HCT116 (cell line): ENCODE results near the gene MINDY4. TPM values are rescaled to one million over a fixed set of nuclear protein-coding genes. Genes with fewer than 3 reads are reported as not detected.

Source experiments
- ATAC-seq: fragments of 200-7000 bp; cut with Tn5 transposase; 2 replicates; pipeline ENCODE4 v1.9.1; 2020; ENCODE audit warnings: mild to moderate bottlenecking, moderate library complexity
- BruUV-seq: library from RNA; stranded (reverse); fragments of 400-500 nt; replicated peaks from 2 replicates; lab custom pipeline; 2021; lab: Mats Ljungman, UMichigan
- CTCF ChIA-PET: fragments of 300-600 bp; sonication (Branson Sonifier 250); formaldehyde crosslinking; loops from one replicate; lab custom pipeline; 2021; ENCODE audit warnings: antibody characterized with exemption; lab: Charles Lee
- POLR2A ChIA-PET: fragments of 300-600, 350-600 bp; sonication (Branson Sonifier 250); formaldehyde crosslinking; loops from one replicate; lab custom pipeline; 2021; ENCODE audit warnings: antibody characterized with exemption; lab: Charles Lee
- RAD21 ChIA-PET, 2 experiments: fragments of 300-600 bp; sonication (Branson Sonifier 250); formaldehyde crosslinking; loops; one replicate each; lab custom pipeline; 2023; ENCODE audit warnings: low total read pairs in 2 of 2; ENCODE audit not compliant: uncharacterized antibody in 2 of 2, unreplicated experiment in 2 of 2, low non-redundant PET in 1 of 2; lab: Charles Lee
- DNase-seq: peaks from one replicate; pipeline ENCODE4 v3.0.0-alpha.2; 2010; ENCODE audit warnings: low read depth, low spot score
- H2AFZ ChIP-seq: fragments of 200-600 bp; shearing (Covaris generic), sonication (generic); 2 replicates; pipeline ENCODE4 v1.6.1; 2017; ENCODE audit warnings: low read depth, mixed run types, mixed read lengths, antibody characterized with exemption, low read length; ENCODE audit not compliant: poor library complexity, severe bottlenecking
- H3K27ac ChIP-seq: 2 replicates; pipeline ENCODE4 v1.5.1; 2012; ENCODE audit warnings: low read depth, low read length
- H3K27me3 ChIP-seq: fragments of 200-600 bp; sonication (generic); 2 replicates; pipeline ENCODE4 v1.6.1; 2016; ENCODE audit warnings: mixed run types, low read length, mixed read lengths; ENCODE audit not compliant: insufficient read depth
- H3K36me3 ChIP-seq, 2 experiments: fragments of 200-500 bp in 1 of 2; fragments of 200-600 bp in 1 of 2; sonication (Bioruptor generic) in 1 of 2; sonication (generic) in 1 of 2; 2 replicates each; pipeline versions ENCODE4 v1.5.1 to v1.6.1; 2014 to 2016; ENCODE audit warnings: low read length in 2 of 2, inconsistent platforms in 1 of 2, mixed read lengths in 1 of 2, mixed run types in 1 of 2; ENCODE audit not compliant: insufficient read depth in 2 of 2, control insufficient read depth in 1 of 2
- H3K4me1 ChIP-seq, 2 experiments: fragments of 200-600 bp in 1 of 2; sonication (generic) in 1 of 2; 2 replicates each; pipeline versions ENCODE4 v1.5.1 to v1.6.1; 2012 to 2017; ENCODE audit warnings: low read length in 2 of 2, inconsistent platforms in 1 of 2, mild to moderate bottlenecking in 1 of 2, mixed read lengths in 1 of 2, mixed run types in 1 of 2, moderate library complexity in 1 of 2; ENCODE audit not compliant: insufficient read depth in 2 of 2, control insufficient read depth in 1 of 2
- H3K4me2 ChIP-seq: fragments of 200-600 bp; sonication (generic); 2 replicates; pipeline ENCODE4 v1.6.1; 2017; ENCODE audit warnings: mixed run types, low read length, mixed read lengths
- H3K4me3 ChIP-seq, 2 experiments: fragments of 200-600 bp in 1 of 2; sonication (generic) in 1 of 2; replicated peaks in 1 of 2; 2 replicates each; pipeline ENCODE4 v1.5.1; 2011 to 2016; ENCODE audit warnings: low read length in 2 of 2, control low read depth in 1 of 2, low read depth in 1 of 2, mild to moderate bottlenecking in 1 of 2, mixed read lengths in 1 of 2, mixed run types in 1 of 2
- H3K79me2 ChIP-seq: fragments of 200-600 bp; sonication (generic); 2 replicates; pipeline ENCODE4 v1.6.1; 2017; ENCODE audit warnings: mild to moderate bottlenecking, mixed run types, low read length, moderate library complexity, mixed read lengths; ENCODE audit not compliant: insufficient read depth
- H3K9ac ChIP-seq: fragments of 200-600 bp; sonication (generic); 2 replicates; pipeline ENCODE4 v1.6.1; 2016; ENCODE audit warnings: low read length, mixed read lengths
- H3K9me2 ChIP-seq: fragments of 200-600 bp; sonication (generic), shearing (Covaris generic); 2 replicates; pipeline ENCODE4 v1.6.1; 2017; ENCODE audit warnings: mixed run types, mild to moderate bottlenecking, moderate library complexity; ENCODE audit not compliant: insufficient read depth
- H3K9me3 ChIP-seq, 2 experiments: fragments of 200-500 bp in 1 of 2; fragments of 200-600 bp in 1 of 2; sonication (Bioruptor generic) in 1 of 2; sonication (generic) in 1 of 2; 2 replicates each; pipeline ENCODE4 v1.6.1; 2014 to 2017; ENCODE audit warnings: low read length in 2 of 2, mixed read lengths in 2 of 2, inconsistent platforms in 1 of 2, low read depth in 1 of 2, mild to moderate bottlenecking in 1 of 2, mixed run types in 1 of 2, moderate library complexity in 1 of 2; ENCODE audit not compliant: control insufficient read depth in 1 of 2, insufficient read depth in 1 of 2
- H4K20me1 ChIP-seq: fragments of 200-600 bp; sonication (generic), shearing (Covaris generic); 2 replicates; pipeline ENCODE4 v1.6.1; 2017; ENCODE audit warnings: mixed run types, mild to moderate bottlenecking, moderate library complexity; ENCODE audit not compliant: insufficient read depth
- CBX3 ChIP-seq: IDR thresholded peaks from 2 replicates; pipeline ENCODE4 v1.6.1; 2012; ENCODE audit warnings: low read depth
- CEBPB ChIP-seq: IDR thresholded peaks from 2 replicates; pipeline ENCODE4 v1.6.1; 2012; ENCODE audit warnings: low read depth
- CTCF ChIP-seq, 3 experiments: fragments of 200-600 bp in 1 of 3; sonication (generic) in 1 of 3; IDR thresholded peaks in 2 of 3; conservative IDR thresholded peaks in 1 of 3; 2 replicates each; pipeline ENCODE4 v1.5.1; 2012 to 2017; ENCODE audit warnings: low read depth in 2 of 3, low read length in 2 of 3, antibody characterized with exemption in 1 of 3, borderline replicate concordance in 1 of 3, control low read depth in 1 of 3, mild to moderate bottlenecking in 1 of 3, mixed read lengths in 1 of 3, mixed run types in 1 of 3, moderate library complexity in 1 of 3; ENCODE audit not compliant: insufficient read depth in 1 of 3
- EGR1 ChIP-seq: IDR thresholded peaks from 2 replicates; pipeline ENCODE4 v1.6.1; 2012; ENCODE audit warnings: low read depth
- ELF1 ChIP-seq: IDR thresholded peaks from 2 replicates; pipeline ENCODE4 v1.6.1; 2012; ENCODE audit warnings: low read depth, borderline replicate concordance
- EZH2 ChIP-seq: fragments of 200-600 bp; sonication (generic); IDR thresholded peaks from 2 replicates; pipeline ENCODE4 v1.6.1; 2017; ENCODE audit warnings: antibody characterized with exemption, mixed run types
- EZH2phosphoT487 ChIP-seq: fragments of 200-600 bp; IDR thresholded peaks from 2 replicates; pipeline ENCODE4 v1.6.1; 2018; ENCODE audit warnings: antibody characterized with exemption, borderline replicate concordance
- FOSL1 ChIP-seq: IDR thresholded peaks from 2 replicates; pipeline ENCODE4 v1.6.1; 2012; ENCODE audit warnings: low read depth
- JUND ChIP-seq: IDR thresholded peaks from 2 replicates; pipeline ENCODE4 v1.6.1; 2012
- RAD21 ChIP-seq: IDR thresholded peaks from 2 replicates; pipeline ENCODE4 v1.6.1; 2012; ENCODE audit warnings: low read depth, mild to moderate bottlenecking
- SIN3A ChIP-seq: IDR thresholded peaks from 2 replicates; pipeline ENCODE4 v1.6.1; 2012; ENCODE audit warnings: low read depth
- SP1 ChIP-seq: IDR thresholded peaks from 2 replicates; pipeline ENCODE4 v1.6.1; 2012; ENCODE audit warnings: low read depth
- YY1 ChIP-seq: IDR thresholded peaks from 2 replicates; pipeline ENCODE4 v1.6.1; 2011; ENCODE audit warnings: low read length, low read depth, moderate library complexity, mild to moderate bottlenecking; ENCODE audit not compliant: insufficient replicate concordance; ENCODE audit errors: extremely low read depth
- ZFX ChIP-seq: fragments of 450-650 bp; IDR thresholded peaks from 2 replicates; pipeline ENCODE4 v1.6.1; 2017
- ZNF274 ChIP-seq: fragments of 200-500 bp; sonication (Bioruptor generic); IDR thresholded peaks from 2 replicates; pipeline ENCODE4 v1.6.1; 2014; ENCODE audit warnings: mild to moderate bottlenecking, low read depth, low read length, inconsistent platforms
- intact Hi-C: fragments of 100-400 bp; cut with micrococcal nuclease; formaldehyde crosslinking; loops from 2 replicates; pipeline ENCODE4 v1.10.0; 2022
- total RNA-seq: library from RNA; stranded (reverse); gene quantifications from one replicate; pipeline ENCODE4 v1.2.1, GENCODE V29; 2021; ENCODE audit not compliant: unreplicated experiment
- TF ChIP-seq, protein P1 (sequence below): IDR thresholded peaks from 2 replicates; pipeline ENCODE4 v1.6.1; 2012
- TF ChIP-seq, protein P2 (sequence below): IDR thresholded peaks from 2 replicates; pipeline ENCODE4 v1.6.1; 2012

MINDY4 gene
- total RNA-seq, 1 experiment from 2014 or later: 6.1 TPM

GRCh38 chr7:30831227-30831626 is 60.0 kb downstream of the MINDY4 start:
- POLR2A ChIA-PET: no interaction called here
- Histone ChIP-seq H3K27me3 (no peaks in the 10 kb centered on the region), H2AFZ (no peak overlapping the region), H3K4me1 (no peaks in the 10 kb centered on the region), H3K9me2 (no peaks in the 10 kb centered on the region), H3K4me2 (no peak overlapping the region), H4K20me1 (no peaks in the 10 kb centered on the region), H3K27ac (no peak overlapping the region), H3K9ac (no peak overlapping the region), H3K9me3 (peaks cover 0 to 4% of the 10 kb centered on the region in 2 experiments; a peak in 2 of 4 replicates), H3K79me2 (no peaks in the 10 kb centered on the region), H3K36me3 (no peaks in the 10 kb centered on the region; a peak in 1 of 4 replicates), H3K4me3 (no peak overlapping the region)
- ATAC-seq (no peak), DNase-seq (no peak)
- BruUV-seq: no TSS peak
- CTCF ChIA-PET: no interaction called here
- intact Hi-C loops: no loop called here
- RAD21 ChIA-PET: no interaction called here
- TF ChIP-seq CBX3 (no peak), RAD21 (no peak), CTCF (IDR thresholded peaks at IDR 0.05 in 2 of 3, conservative IDR thresholded peaks at IDR 0.05 in 1 of 3; ENCODE audit: borderline replicate concordance in 1 of 3, insufficient read depth in 1 of 3, low read depth in 2 of 3, low read length in 2 of 3) (no peak), FOSL1 (no peak), SP1 (no peak), EZH2 (no peak), YY1 (no peak), EZH2phosphoT487 (no peak), ZNF274 (no peak), ZFX (no peak), EGR1 (no peak), CEBPB (no peak), ELF1 (no peak), JUND (no peak), SIN3A (no peak)
- TF ChIP-seq, protein P1, sequence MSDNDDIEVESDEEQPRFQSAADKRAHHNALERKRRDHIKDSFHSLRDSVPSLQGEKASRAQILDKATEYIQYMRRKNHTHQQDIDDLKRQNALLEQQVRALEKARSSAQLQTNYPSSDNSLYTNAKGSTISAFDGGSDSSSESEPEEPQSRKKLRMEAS: no peak
- TF ChIP-seq, protein P2, sequence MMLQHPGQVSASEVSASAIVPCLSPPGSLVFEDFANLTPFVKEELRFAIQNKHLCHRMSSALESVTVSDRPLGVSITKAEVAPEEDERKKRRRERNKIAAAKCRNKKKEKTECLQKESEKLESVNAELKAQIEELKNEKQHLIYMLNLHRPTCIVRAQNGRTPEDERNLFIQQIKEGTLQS: no peak
